IPS DF 4.7 (cell line): ENCODE measurements around the gene CCZ1B.
"Not testable (repeated sequence)": the region's sequence is repeated elsewhere in the genome, so short reads cannot be mapped to it uniquely, and the experiment has no call there.

Experiments
- DNase-seq: peaks from one replicate; pipeline ENCODE4 v3.0.0-alpha.2; 2013; ENCODE audit warnings: low spot score; ENCODE audit errors: extremely low read depth

CCZ1B gene

DNA sequence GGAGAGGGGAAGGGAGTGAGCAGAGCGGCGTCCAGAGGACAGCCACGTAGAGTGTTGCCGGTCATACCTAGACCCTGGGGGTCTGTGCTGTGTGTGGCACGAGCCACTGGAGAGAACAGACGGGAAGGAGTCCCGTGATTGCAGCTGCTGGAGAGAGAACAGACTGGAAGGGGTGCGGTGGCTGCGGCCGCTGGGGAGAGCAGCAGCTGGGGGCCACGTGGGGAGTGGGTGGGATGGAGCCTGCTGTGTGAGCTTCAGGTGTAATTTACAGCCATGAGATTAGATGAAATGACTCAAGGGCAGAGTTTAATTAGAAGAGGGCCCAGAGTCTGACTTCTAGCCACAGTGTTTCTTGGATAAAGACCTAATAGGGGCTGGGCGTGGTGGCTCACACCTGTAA is 76.7 kb downstream of the CCZ1B start:
- not testable (repeated sequence) for DNase-seq
